A673 (cell line): ENCODE measurements around the gene SEMA6A. TPM values are rescaled to one million over a fixed set of nuclear protein-coding genes. Genes with fewer than 3 reads are reported as not detected.

Source experiments
- BruUV-seq: library from RNA; stranded (reverse); fragments of 400-500 nt; replicated peaks from 2 replicates; lab custom pipeline; 2021; lab: Mats Ljungman, UMichigan
- CTCF ChIA-PET: fragments of 300-600 bp; sonication (Branson Sonifier 250); formaldehyde crosslinking; loops from one replicate; lab custom pipeline; 2022; ENCODE audit warnings: antibody characterized with exemption; lab: Charles Lee
- POLR2A ChIA-PET: fragments of 300-600 bp; sonication (Branson Sonifier 250); formaldehyde crosslinking; loops from one replicate; lab custom pipeline; 2022; ENCODE audit warnings: antibody characterized with exemption; ENCODE audit not compliant: low non-redundant PET; lab: Charles Lee
- DNase-seq: peaks from one replicate; pipeline ENCODE4 v3.0.0-alpha.2; 2015; ENCODE audit warnings: low spot score
- H3K27ac ChIP-seq: fragments of 200-600 bp; sonication (generic); 2 replicates; pipeline ENCODE4 v1.5.1; 2016; ENCODE audit warnings: mixed run types, low read depth, mild to moderate bottlenecking, mixed read lengths, antibody characterized with exemption, low read length; ENCODE audit not compliant: poor library complexity, severe bottlenecking
- H3K27me3 ChIP-seq: fragments of 200-600 bp; sonication (generic); replicated peaks from 2 replicates; pipeline ENCODE4 v1.6.1; 2017; ENCODE audit warnings: mixed run types, low read depth, mild to moderate bottlenecking, mixed read lengths, antibody characterized with exemption, low read length; ENCODE audit not compliant: insufficient read depth, poor library complexity
- H3K36me3 ChIP-seq: fragments of 200-600 bp; sonication (generic); 2 replicates; pipeline ENCODE4 v1.6.1; 2016; ENCODE audit warnings: mixed run types, mild to moderate bottlenecking, mixed read lengths, antibody characterized with exemption, low read length; ENCODE audit not compliant: insufficient read depth, poor library complexity, severe bottlenecking
- H3K4me1 ChIP-seq: fragments of 200-600 bp; sonication (generic); 2 replicates; pipeline ENCODE4 v1.6.1; 2017; ENCODE audit warnings: mixed run types, mild to moderate bottlenecking, mixed read lengths, antibody characterized with exemption, low read length; ENCODE audit not compliant: insufficient read depth, poor library complexity, severe bottlenecking
- H3K4me3 ChIP-seq: fragments of 200-600 bp; sonication (generic); 2 replicates; pipeline ENCODE4 v1.5.1; 2016; ENCODE audit warnings: low read depth, mixed run types, mild to moderate bottlenecking, mixed read lengths, low read length; ENCODE audit not compliant: poor library complexity, severe bottlenecking
- H3K9me3 ChIP-seq: fragments of 200-600 bp; sonication (generic); 2 replicates; pipeline ENCODE4 v1.6.1; 2016; ENCODE audit warnings: mixed run types, low read depth, mild to moderate bottlenecking, mixed read lengths, antibody characterized with exemption, low read length; ENCODE audit not compliant: poor library complexity, severe bottlenecking
- CTCF ChIP-seq: fragments of 300-800, 200-600 bp; sonication (generic); conservative IDR thresholded peaks from 2 replicates; pipeline ENCODE4 v1.5.1; 2017; ENCODE audit warnings: low read depth, mild to moderate bottlenecking, antibody characterized with exemption, low read length, moderate library complexity, mixed read lengths
- EZH2 ChIP-seq: fragments of 200-600 bp; sonication (generic); IDR thresholded peaks from 2 replicates; pipeline ENCODE4 v1.6.1; 2017; ENCODE audit warnings: borderline replicate concordance, low read depth, mild to moderate bottlenecking, mixed read lengths, antibody characterized with exemption, low read length; ENCODE audit not compliant: poor library complexity, severe bottlenecking
- intact Hi-C: fragments of 100-400 bp; cut with micrococcal nuclease; formaldehyde crosslinking; loops from one replicate; pipeline ENCODE4 v1.10.0; 2022; ENCODE audit not compliant: unreplicated experiment
- total RNA-seq: library from RNA; stranded (reverse); gene quantifications from 2 replicates; pipeline ENCODE4 v1.2.3, GENCODE V29; 2021

SEMA6A gene
- total RNA-seq, 1 experiment from 2014 or later, result 10.6 TPM

DNA sequence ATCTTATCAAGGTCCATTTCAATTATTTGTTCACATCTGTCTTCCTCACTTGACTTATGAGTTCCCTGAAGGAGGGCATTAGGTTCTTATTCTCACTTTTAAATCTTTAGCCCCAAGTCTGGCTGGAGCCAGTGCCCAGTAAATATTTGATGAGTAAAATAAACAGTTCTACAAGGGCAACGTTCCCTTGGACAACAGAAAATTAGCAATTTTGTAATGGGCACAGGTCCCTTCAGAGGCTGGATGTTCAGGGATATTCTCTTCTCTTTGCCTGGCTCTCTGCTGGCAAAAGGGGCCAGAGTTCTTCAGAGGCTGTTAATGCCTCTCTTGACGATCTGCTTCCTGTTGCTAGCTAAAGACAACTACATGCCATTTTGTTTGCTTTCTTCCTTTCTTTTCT, 149.7 kb downstream of the SEMA6A start:
- CTCF ChIA-PET, result no interaction called here
- intact Hi-C loops, result no loop called here
- no TSS peak for BruUV-seq
- Histone ChIP-seq H3K9me3 (no peaks in the 10 kb centered on the region), H3K4me3 (no peak overlapping the region), H3K27me3 (no peaks in the 10 kb centered on the region), H3K4me1 (no peaks in the 10 kb centered on the region), H3K36me3 (no peaks in the 10 kb centered on the region), H3K27ac (no peak overlapping the region)
- TF ChIP-seq CTCF (no peak), EZH2 (no peak)
- POLR2A ChIA-PET, result no interaction called here
- DNase-seq, result no peak

GRCh38 chr5:116424258-116424615, 150.4 kb downstream of the SEMA6A start:
- H3K27ac ChIP-seq, result no peak overlapping the region
- POLR2A ChIA-PET, result no interaction called here
- BruUV-seq, result no TSS peak
- H3K4me1 ChIP-seq, result no peaks in the 10 kb centered on the region
- TF ChIP-seq EZH2 (no peak), CTCF (no peak)
- H3K4me3 ChIP-seq, result no peak overlapping the region
- no peaks in the 10 kb centered on the region for H3K27me3 ChIP-seq
- no peak for DNase-seq
- intact Hi-C loops, result no loop called here
- CTCF ChIA-PET, result no interaction called here
- H3K9me3 ChIP-seq, result no peaks in the 10 kb centered on the region
- H3K36me3 ChIP-seq, result no peaks in the 10 kb centered on the region

DNA sequence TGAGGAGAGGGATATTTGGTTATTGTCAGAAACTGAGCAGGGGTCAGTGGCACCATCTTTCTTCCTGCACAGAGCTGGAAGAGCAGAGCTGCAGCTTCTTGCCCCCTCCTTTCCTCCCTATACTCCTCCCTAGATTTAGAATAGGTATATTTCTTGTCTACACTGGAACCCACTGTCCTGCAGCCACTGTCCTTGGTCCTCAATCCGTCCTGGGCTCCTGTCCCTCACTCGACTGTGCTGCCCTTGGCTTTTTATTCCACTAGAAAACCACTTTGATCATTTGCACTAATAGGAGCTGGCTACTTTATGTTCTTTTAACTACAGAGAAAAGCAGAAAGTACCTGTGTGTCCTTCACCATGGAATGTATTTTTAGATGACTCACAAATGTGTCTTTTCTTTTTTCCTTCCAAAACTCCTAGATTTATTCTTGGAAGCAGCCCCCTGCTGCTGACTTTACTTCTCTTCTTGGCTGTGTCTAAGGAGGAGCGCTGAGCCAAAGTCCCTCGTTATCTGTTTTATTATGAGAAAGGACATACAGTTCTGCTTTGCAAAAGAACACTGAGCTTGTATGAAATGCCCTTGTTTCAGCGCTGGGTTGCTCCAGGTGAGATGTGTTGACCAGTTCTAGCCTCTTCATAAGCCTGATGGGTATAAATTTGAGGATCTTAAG, 150.9 kb downstream of the SEMA6A start:
- Histone ChIP-seq H3K27ac (no peak overlapping the region), H3K9me3 (no peaks in the 10 kb centered on the region), H3K4me1 (no peaks in the 10 kb centered on the region), H3K27me3 (no peaks in the 10 kb centered on the region), H3K4me3 (no peak overlapping the region), H3K36me3 (no peaks in the 10 kb centered on the region)
- POLR2A ChIA-PET, result no interaction called here
- no peak for DNase-seq
- intact Hi-C loops, result no loop called here
- TF ChIP-seq EZH2, result no peak
- no peak for TF ChIP-seq CTCF
- CTCF ChIA-PET, result no interaction called here
- BruUV-seq, result no TSS peak
